22Rv1 (cell line): ENCODE results near the gene SLC23A2.

Experiments
- ZFX ChIP-seq: fragments of 450-650 bp; IDR thresholded peaks from 2 replicates; pipeline ENCODE4 v1.6.1; 2017; ENCODE audit warnings: antibody characterized with exemption, borderline replicate concordance
- TF ChIP-seq, protein P1 (sequence below): fragments of 450-650 bp; IDR thresholded peaks from 2 replicates; pipeline ENCODE4 v1.5.1; 2017; ENCODE audit warnings: mild to moderate bottlenecking

DNA sequence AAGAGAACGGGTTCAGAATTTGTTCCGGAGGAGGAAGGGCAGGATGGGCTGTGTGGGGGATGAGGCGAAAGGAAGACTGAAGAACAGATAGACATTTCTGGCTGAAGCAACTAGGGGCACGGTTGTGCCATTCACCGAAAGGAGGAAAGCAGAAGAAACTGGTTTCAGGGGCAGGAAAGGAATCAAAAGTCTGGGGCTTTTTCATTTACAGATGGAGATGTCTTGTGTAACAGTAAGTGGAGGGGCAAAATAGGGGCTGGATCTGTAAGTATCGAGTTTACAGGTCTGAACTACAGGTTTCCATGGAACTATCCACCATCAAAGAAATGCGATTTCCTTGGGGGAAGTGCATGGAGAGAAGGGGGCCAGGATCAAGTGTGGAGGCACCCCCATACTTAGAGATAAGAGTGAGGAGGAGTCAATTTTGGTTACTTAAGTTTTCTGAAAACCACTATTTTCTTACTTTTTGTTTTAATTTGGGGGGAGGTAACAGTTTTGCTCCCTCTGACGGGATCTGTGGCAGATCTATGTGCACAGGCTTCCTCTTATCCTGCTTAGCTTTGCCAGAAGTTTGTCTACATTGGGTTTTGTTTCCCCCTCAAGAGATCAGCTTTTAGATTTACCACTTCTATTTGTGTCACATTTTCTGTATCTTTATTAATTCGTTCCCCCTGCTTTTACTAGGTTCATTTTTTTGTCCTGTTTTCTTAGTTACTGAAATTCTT, 120.1 kb downstream of the SLC23A2 start:
- TF ChIP-seq, protein P1, sequence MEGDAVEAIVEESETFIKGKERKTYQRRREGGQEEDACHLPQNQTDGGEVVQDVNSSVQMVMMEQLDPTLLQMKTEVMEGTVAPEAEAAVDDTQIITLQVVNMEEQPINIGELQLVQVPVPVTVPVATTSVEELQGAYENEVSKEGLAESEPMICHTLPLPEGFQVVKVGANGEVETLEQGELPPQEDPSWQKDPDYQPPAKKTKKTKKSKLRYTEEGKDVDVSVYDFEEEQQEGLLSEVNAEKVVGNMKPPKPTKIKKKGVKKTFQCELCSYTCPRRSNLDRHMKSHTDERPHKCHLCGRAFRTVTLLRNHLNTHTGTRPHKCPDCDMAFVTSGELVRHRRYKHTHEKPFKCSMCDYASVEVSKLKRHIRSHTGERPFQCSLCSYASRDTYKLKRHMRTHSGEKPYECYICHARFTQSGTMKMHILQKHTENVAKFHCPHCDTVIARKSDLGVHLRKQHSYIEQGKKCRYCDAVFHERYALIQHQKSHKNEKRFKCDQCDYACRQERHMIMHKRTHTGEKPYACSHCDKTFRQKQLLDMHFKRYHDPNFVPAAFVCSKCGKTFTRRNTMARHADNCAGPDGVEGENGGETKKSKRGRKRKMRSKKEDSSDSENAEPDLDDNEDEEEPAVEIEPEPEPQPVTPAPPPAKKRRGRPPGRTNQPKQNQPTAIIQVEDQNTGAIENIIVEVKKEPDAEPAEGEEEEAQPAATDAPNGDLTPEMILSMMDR, result no peak
- no peak for TF ChIP-seq ZFX
